Activated CD4-positive, alpha-beta T cell treated with anti-CD3 and anti-CD28 coated beads, Interleukin-2, amount 10 ng/mL, durations not matched to agents 7 days and 5 days (primary cell): ENCODE data around the gene TMED3. TPM values are rescaled to one million over a fixed set of nuclear protein-coding genes. Genes with fewer than 3 reads are reported as not detected.
"Not testable (repeated sequence)": the region's sequence is repeated elsewhere in the genome, so short reads cannot be mapped to it uniquely, and the experiment has no call there.

Source experiments
- CTCF ChIA-PET: fragments of 350-600 bp; sonication (Branson Sonifier 250); formaldehyde crosslinking; loops from one replicate; lab custom pipeline; 2021; ENCODE audit warnings: antibody characterized with exemption; lab: Charles Lee
- POLR2A ChIA-PET: fragments of 350-600 bp; sonication (Branson Sonifier 250); formaldehyde crosslinking; loops from one replicate; lab custom pipeline; 2021; ENCODE audit warnings: antibody characterized with exemption; lab: Charles Lee
- DNase-seq: peaks from one replicate; pipeline ENCODE4 v3.0.0-alpha.2; 2020
- H3K27ac Mint-ChIP-seq: one replicate; pipeline ENCODE4 v1.8.0; 2021; ENCODE audit warnings: mild to moderate bottlenecking, moderate library complexity, mixed read lengths
- H3K27me3 Mint-ChIP-seq: one replicate; pipeline ENCODE4 v1.8.0; 2021; ENCODE audit warnings: mixed read lengths
- H3K36me3 Mint-ChIP-seq: one replicate; pipeline ENCODE4 v1.8.0; 2021; ENCODE audit warnings: low read depth, mixed read lengths
- H3K4me1 Mint-ChIP-seq: one replicate; pipeline ENCODE4 v1.8.0; 2021; ENCODE audit warnings: mixed read lengths
- H3K4me3 Mint-ChIP-seq: one replicate; pipeline ENCODE4 v1.8.0; 2021; ENCODE audit warnings: mild to moderate bottlenecking, moderate library complexity, mixed read lengths
- H3K9me3 Mint-ChIP-seq: one replicate; pipeline ENCODE4 v1.8.0; 2021; ENCODE audit warnings: mixed read lengths
- total RNA-seq, 2 experiments: library from RNA; stranded (reverse); gene quantifications; one replicate each; pipeline ENCODE4 v1.2.3, GENCODE V29; 2021

TMED3 gene
- total RNA-seq, 2 experiments from 2014 or later, result 32.4 to 33.7 TPM

- CTCF ChIA-PET, result no interaction called here
- Mint-ChIP-seq H3K9me3 (no peaks in the 10 kb centered on the region), H3K36me3 (no peaks in the 10 kb centered on the region), H3K4me3 (no peak overlapping the region), H3K27ac (no peak overlapping the region), H3K27me3 (peaks cover 51% of the 10 kb centered on the region), H3K4me1 (no peaks in the 10 kb centered on the region)
- POLR2A ChIA-PET, result no interaction called here
- DNase-seq, result no peak
Measured at GRCh38 chr15:79299841-79300235, 11.1 kb upstream of the TMED3 start.

DNA sequence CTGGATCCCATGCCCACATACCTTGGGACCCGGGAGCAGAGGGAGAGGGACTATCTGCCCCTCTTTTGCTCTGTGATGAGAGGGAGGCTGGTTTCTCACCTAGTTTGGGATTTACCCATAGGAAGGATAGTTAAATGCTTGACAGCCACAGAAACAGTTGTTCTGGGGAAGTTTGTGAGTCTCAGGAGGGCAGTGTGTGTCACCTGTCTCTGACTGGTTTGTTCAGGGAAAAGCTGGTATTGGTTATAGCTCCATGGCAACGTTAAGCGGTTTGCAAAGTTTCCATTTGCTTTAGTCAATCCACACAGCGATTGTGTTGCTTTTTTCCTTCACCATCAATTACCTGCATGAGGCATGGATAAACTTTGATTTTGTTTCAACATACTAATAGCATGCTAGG is 3.7 kb upstream of the TMED3 start:
- no peaks in the 10 kb centered on the region for H3K9me3 Mint-ChIP-seq
- H3K4me3 Mint-ChIP-seq, result no peak overlapping the region
- POLR2A ChIA-PET, result no interaction called here
- H3K27me3 Mint-ChIP-seq, result peaks cover 60% of the 10 kb centered on the region
- no peak for DNase-seq
- CTCF ChIA-PET, result no interaction called here
- no peak overlapping the region for H3K27ac Mint-ChIP-seq
- peaks cover 14% of the 10 kb centered on the region for H3K4me1 Mint-ChIP-seq
- H3K36me3 Mint-ChIP-seq, result no peaks in the 10 kb centered on the region

DNA sequence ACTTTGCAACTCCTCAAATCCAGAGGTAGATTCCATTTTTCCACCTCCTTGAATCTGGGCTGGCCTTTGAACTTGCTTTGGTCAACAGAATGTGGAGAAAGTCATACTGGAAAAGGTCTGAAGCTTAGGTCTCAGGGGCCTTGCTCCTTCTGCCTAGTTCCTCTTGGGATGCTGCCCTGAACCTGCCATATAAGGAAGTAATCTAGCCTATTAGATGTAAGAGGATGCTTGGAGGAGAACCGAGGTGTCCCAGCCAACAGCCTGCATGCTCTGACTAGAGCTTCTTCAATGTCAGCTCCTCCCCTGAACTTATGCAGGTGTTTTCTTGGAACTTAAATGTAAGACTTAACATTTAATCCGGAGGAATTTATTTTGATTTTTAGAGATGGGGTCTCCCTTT is 2.0 kb upstream of the TMED3 start:
- no peaks in the 10 kb centered on the region for H3K9me3 Mint-ChIP-seq
- no peak overlapping the region for H3K4me3 Mint-ChIP-seq

GRCh38 chr15:79310612-79310984 is 314 bp upstream of the TMED3 start:
- no peak for DNase-seq
- H3K4me1 Mint-ChIP-seq, result peaks cover 34% of the 10 kb centered on the region
- CTCF ChIA-PET, result interaction anchor here (1.1 kb wide), 1 partner anchor 285 kb away, joined by 3 read pairs; no protein-coding TSS in a partner anchor

More for the DNA sequence above, 2.0 kb upstream of the TMED3 start:
- H3K4me1 Mint-ChIP-seq, result peaks cover 29% of the 10 kb centered on the region
- no peak overlapping the region for H3K27ac Mint-ChIP-seq
- ChIA-PET CTCF (interaction anchor here (1.3 kb wide), 1 partner anchor 288 kb away, joined by 3 read pairs; no protein-coding TSS in a partner anchor), POLR2A (no interaction called here)
- peaks cover 51% of the 10 kb centered on the region for H3K27me3 Mint-ChIP-seq
- no peak for DNase-seq
- H3K36me3 Mint-ChIP-seq, result peaks cover 9% of the 10 kb centered on the region

DNA sequence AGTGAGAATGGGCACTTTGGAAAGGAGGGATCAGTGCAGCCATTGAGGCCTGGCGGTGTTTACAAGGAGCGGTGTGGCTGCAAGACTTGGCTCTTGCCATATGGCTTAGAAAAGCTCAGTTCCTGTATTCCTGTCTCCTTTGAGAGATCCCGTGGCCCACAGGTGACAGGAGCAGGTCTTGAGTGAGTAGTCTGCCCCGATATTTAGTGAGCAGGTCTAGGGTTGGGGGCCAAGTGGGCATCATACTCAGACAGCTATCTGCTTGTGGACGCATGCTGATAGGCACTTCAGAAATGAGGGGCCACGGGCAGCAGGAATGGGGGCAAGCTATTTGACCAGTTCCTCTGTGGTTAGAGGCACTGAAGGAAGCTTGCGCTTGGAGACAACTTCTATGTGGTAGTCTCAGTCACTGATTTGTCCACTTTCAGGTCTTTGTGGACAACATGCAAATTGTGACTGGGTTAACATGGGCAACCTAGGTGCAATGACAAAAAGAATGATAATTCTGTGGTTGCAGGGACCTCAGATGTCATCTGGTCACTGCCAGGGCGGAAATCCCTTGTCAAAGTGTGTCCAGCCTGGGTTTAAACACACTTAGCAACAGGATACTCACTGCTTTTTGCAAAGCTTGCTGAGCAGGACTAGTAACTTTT is 1.1 kb downstream of the TMED3 start:
- peaks cover 37% of the 10 kb centered on the region for H3K36me3 Mint-ChIP-seq
- ChIA-PET POLR2A (no interaction called here), CTCF (interaction anchor here (1.4 kb wide), 1 partner anchor 19 kb away, joined by 3 read pairs; no protein-coding TSS in a partner anchor)
- peaks cover 39% of the 10 kb centered on the region for H3K4me1 Mint-ChIP-seq
- H3K27ac Mint-ChIP-seq, result peak overlapping the region; percentile 82
- peak overlapping the region; percentile 78 for H3K4me3 Mint-ChIP-seq
- H3K27me3 Mint-ChIP-seq, result peaks cover 29% of the 10 kb centered on the region
- DNase-seq, result no peak
- H3K9me3 Mint-ChIP-seq, result no peaks in the 10 kb centered on the region

More at GRCh38 chr15:79310612-79310984, 314 bp upstream of the TMED3 start:
- no peaks in the 10 kb centered on the region for H3K9me3 Mint-ChIP-seq
- peak overlapping the region; percentile 75 for H3K27ac Mint-ChIP-seq
- POLR2A ChIA-PET, result no interaction called here
- peaks cover 24% of the 10 kb centered on the region for H3K36me3 Mint-ChIP-seq
- H3K4me3 Mint-ChIP-seq, result peak overlapping the region; percentile 78
- peaks cover 38% of the 10 kb centered on the region for H3K27me3 Mint-ChIP-seq

GRCh38 chr15:79314186-79314585 is 3.3 kb downstream of the TMED3 start:
- Mint-ChIP-seq H3K27ac (no peak overlapping the region), H3K9me3 (no peaks in the 10 kb centered on the region), H3K4me3 (no peak overlapping the region), H3K27me3 (peaks cover 10% of the 10 kb centered on the region), H3K36me3 (peaks cover 59% of the 10 kb centered on the region), H3K4me1 (peaks cover 49% of the 10 kb centered on the region)
- POLR2A ChIA-PET, result interaction anchor here (0.7 kb wide), 1 partner anchor 693 kb away, joined by 3 read pairs; no protein-coding TSS in a partner anchor
- DNase-seq, result no peak
- CTCF ChIA-PET, result interaction anchor here (0.5 kb wide), 1 partner anchor 515 kb away, joined by 5 read pairs; no protein-coding TSS in a partner anchor

- DNase-seq, result no peak
- ChIA-PET CTCF (no interaction called here), POLR2A (interaction anchor here (0.7 kb wide), 1 partner anchor 694 kb away, joined by 3 read pairs; no protein-coding TSS in a partner anchor)
- Mint-ChIP-seq H3K27me3 (peaks cover 5% of the 10 kb centered on the region), H3K9me3 (no peaks in the 10 kb centered on the region), H3K4me1 (peaks cover 54% of the 10 kb centered on the region), H3K27ac (no peak overlapping the region), H3K4me3 (no peak overlapping the region), H3K36me3 (peaks cover 65% of the 10 kb centered on the region)
Measured at GRCh38 chr15:79314811-79315210, 3.9 kb downstream of the TMED3 start.

DNA sequence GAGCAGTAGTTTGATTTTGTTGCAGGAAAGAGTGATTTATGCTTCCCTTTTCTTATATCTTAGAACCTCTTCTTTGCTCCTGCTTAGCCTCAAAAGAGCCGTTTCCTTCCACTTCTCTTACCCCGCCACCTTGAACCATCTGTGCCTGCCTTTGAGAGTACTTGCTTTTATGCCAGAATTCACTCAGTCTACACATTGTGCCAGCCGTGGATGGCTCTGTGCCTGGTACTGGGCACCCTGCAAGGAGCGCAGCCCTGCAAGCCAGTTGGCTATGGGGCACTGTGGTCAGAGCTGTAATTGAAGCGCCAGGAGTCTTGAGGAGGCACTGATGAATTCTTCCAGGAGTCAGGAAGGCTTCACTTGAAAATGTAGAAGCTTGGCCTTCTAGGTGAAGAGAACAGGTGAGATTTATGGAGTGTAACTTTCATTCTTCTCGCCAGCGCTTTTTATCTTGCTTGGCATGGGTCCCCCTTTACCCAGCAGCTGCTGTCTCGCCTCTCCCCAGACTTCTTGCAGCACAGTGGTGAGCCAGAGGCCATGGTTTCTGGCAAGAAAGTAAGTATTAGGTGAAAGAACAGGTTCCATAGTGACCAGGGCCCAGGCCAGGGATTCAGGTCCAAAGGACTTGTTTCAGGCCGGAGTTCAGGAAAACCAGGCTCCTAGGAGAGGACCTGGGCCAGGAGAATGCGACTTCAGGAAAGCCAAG is 4.9 kb downstream of the TMED3 start:
- Mint-ChIP-seq H3K27me3 (no peaks in the 10 kb centered on the region), H3K36me3 (peaks cover 71% of the 10 kb centered on the region), H3K4me3 (no peak overlapping the region), H3K27ac (no peak overlapping the region), H3K9me3 (no peaks in the 10 kb centered on the region), H3K4me1 (peaks cover 47% of the 10 kb centered on the region)
- ChIA-PET CTCF (no interaction called here), POLR2A (no interaction called here)
- DNase-seq, result no peak

DNA sequence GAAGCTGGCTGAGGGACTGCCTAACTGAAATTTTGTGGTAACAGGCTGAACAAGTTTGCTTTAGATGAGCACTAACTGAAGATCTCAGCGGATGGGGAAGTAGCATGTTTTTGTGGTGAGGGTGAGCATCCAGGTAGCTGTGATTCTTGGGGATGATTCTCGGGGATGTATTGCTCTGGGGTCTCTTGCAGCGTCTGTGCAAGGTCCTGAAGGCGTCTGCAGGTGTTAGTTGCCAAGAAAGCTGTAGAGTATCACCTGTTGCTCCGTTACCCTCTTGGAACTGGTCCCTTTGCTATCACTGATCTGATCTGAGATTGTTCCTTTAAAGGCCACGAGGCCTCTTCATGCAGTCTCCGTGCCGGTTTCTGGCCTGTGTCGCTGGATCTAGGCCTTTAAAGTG is 6.0 kb downstream of the TMED3 start:
- Mint-ChIP-seq H3K4me3 (no peak overlapping the region), H3K36me3 (peaks cover 76% of the 10 kb centered on the region), H3K27ac (no peak overlapping the region), H3K9me3 (no peaks in the 10 kb centered on the region), H3K27me3 (no peaks in the 10 kb centered on the region), H3K4me1 (peaks cover 44% of the 10 kb centered on the region)
- ChIA-PET POLR2A (no interaction called here), CTCF (no interaction called here)
- no peak for DNase-seq

- CTCF ChIA-PET, result interaction anchor here (0.6 kb wide), 1 partner anchor 319 kb away, joined by 3 read pairs; no protein-coding TSS in a partner anchor
- Mint-ChIP-seq H3K4me1 (peaks cover 23% of the 10 kb centered on the region), H3K36me3 (peaks cover 74% of the 10 kb centered on the region)
- DNase-seq, H3K4me3 Mint-ChIP-seq, H3K9me3 Mint-ChIP-seq, H3K27ac Mint-ChIP-seq, H3K27me3 Mint-ChIP-seq, POLR2A ChIA-PET: not testable (repeated sequence)
Measured at GRCh38 chr15:79319973-79320372, 9.1 kb downstream of the TMED3 start.

DNA sequence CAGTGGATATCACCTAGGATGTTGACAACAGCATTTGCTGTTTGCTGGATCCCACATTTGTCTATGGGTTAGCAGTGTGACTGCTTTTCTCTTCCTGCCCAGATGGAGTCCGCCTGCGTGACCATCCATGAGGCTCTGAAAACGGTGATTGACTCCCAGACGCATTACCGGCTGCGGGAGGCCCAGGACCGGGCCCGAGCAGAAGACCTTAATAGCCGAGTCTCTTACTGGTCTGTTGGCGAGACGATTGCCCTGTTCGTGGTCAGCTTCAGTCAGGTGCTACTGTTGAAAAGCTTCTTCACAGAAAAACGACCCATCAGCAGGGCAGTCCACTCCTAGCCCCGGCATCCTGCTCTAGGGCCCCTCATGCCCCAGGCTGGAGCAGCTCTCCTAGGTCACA is 11.0 kb downstream of the TMED3 start:
- H3K9me3 Mint-ChIP-seq, result no peaks in the 10 kb centered on the region
- no peak for DNase-seq
- no peak overlapping the region for H3K4me3 Mint-ChIP-seq
- ChIA-PET POLR2A (no interaction called here), CTCF (no interaction called here)
- peaks cover 15% of the 10 kb centered on the region for H3K4me1 Mint-ChIP-seq
- H3K27ac Mint-ChIP-seq, result no peak overlapping the region
- H3K36me3 Mint-ChIP-seq, result peaks cover 65% of the 10 kb centered on the region
- no peaks in the 10 kb centered on the region for H3K27me3 Mint-ChIP-seq

GRCh38 chr15:79322306-79322705 is 11.4 kb downstream of the TMED3 start:
- ChIA-PET CTCF (no interaction called here), POLR2A (no interaction called here)
- no peaks in the 10 kb centered on the region for H3K9me3 Mint-ChIP-seq
- peaks cover 15% of the 10 kb centered on the region for H3K4me1 Mint-ChIP-seq
- H3K27me3 Mint-ChIP-seq, result no peaks in the 10 kb centered on the region
- H3K4me3 Mint-ChIP-seq, result no peak overlapping the region
- DNase-seq, result no peak
- peaks cover 65% of the 10 kb centered on the region for H3K36me3 Mint-ChIP-seq
- no peak overlapping the region for H3K27ac Mint-ChIP-seq

DNA sequence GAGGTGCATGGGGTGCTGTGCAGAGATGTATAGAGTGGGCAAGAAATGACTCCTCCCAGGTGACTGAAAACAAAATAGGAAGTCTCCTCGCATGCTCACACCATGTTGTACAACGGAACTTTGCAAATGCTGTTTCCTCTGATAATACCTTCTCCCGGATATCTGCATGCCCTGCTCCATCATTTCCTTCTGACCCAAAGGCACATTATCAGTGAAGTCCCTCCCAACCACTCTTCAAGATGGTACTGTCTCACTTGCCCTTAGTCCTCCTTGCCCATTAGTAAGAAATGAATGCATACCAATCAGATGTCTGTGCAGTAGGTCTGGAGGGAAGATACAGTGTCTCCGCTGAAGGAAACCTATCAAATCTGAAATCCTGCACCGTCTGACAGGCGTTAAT is 12.0 kb downstream of the TMED3 start:
- ChIA-PET POLR2A (no interaction called here), CTCF (no interaction called here)
- Mint-ChIP-seq H3K9me3 (no peaks in the 10 kb centered on the region), H3K4me1 (peaks cover 15% of the 10 kb centered on the region), H3K27ac (no peak overlapping the region), H3K27me3 (no peaks in the 10 kb centered on the region), H3K36me3 (peaks cover 61% of the 10 kb centered on the region), H3K4me3 (no peak overlapping the region)
- DNase-seq, result no peak
